NCI-H2196 (cell line): ENCODE results near the gene WDHD1.
A peak's percentile ranks its signal among the peaks of the same experiment; 100 is the strongest.
"Not testable (repeated sequence)": the region's sequence is repeated elsewhere in the genome, so short reads cannot be mapped to it uniquely, and the experiment has no call there.

Experiments used
- DNase-seq: peaks from one replicate; lab custom pipeline; 2025; ENCODE audit not compliant: unreplicated experiment; lab: John Stamatoyannopoulos, UW

WDHD1 gene

DNA sequence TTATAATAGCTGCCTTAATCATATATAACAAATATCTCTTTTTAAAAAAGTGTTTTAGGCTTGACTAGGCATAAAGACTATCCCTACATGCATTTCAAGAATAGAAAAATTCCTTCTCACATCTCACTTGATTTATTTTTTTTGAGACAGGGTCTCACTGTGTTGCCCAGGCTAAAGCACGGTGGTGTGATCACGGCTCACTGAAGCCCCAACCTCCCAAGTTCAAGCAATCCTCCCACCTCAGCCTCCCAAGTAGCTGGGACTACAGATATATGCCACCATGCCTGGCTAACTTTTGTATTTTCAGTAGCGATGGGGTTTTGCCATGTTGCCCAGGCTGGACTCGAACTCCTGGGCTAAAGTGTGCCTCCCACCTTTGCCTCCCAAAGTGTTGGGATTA, 59.4 kb downstream of the WDHD1 start:
- DNase-seq = no peak

DNA sequence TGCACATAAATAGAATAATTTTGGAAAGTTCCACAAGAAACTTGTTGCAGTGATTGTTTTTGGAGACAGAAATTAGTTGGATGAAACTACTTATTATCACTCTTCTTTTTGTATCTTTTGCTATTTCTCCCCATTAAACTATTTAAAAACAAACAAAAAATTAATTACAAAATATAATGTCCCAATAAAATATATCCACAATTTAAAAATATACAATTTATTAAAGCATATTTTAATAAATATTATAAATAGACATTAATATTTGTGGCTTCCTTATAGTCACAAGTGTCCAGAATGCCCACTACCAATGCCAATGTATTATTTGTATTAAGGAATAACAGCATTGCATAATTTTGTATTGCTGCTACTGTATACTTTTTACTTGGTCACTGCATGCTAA, 71.8 kb downstream of the WDHD1 start:
- no peak for DNase-seq

GRCh38 chr14:54953609-54954008, 73.3 kb downstream of the WDHD1 start:
- DNase-seq = not testable (repeated sequence)

DNA sequence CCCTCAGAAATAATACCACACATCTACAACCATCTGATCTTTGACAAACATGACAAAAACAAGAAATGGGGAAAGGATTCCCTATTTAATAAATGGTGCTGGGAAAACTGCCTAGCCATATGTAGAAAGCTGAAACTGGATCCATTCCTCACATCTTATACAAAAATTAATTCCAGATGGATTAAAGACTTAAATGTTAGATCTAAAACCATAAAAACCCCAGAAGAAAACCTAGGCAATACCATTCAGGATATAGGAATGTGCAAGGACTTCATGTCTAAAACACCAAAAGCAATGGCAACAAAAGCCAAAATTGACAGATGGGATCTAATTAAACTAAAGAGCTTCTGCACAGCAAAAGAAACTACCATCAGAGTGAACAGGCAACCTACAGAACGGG, 74.1 kb downstream of the WDHD1 start:
- DNase-seq = not testable (repeated sequence)

DNA sequence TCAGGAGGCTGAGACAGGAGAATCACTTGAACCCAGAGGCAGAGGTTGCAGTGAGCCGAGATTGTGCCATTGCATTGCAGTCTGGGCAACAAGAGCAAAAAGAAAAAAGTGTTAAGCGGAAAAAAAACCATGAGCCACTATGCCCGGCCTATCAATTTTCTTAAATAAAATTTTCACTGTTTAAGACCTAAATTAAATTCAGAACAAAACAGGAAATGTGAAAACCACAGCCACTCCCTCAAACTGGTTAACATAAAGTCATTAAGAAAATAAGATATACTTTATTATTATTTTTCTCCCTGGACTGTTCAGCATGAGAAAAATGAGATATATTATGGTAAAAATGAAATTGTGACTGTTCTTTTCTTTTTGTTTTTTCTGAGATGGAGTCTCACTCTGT, 79.7 kb downstream of the WDHD1 start:
- no peak for DNase-seq

- DNase-seq = no peak
These were observed 80.4 kb downstream of the WDHD1 start for GRCh38 chr14:54946500-54946899.

- DNase-seq = no peak
These were observed 82.0 kb downstream of the WDHD1 start for GRCh38 chr14:54944737-54945391.

- DNase-seq = no peak
These were observed 84.0 kb downstream of the WDHD1 start for GRCh38 chr14:54942913-54943312.

- no peak for DNase-seq
These were observed 90.1 kb downstream of the WDHD1 start for GRCh38 chr14:54936816-54937215.

- no peak for DNase-seq
These were observed 90.9 kb downstream of the WDHD1 start for GRCh38 chr14:54935958-54936357.

DNA sequence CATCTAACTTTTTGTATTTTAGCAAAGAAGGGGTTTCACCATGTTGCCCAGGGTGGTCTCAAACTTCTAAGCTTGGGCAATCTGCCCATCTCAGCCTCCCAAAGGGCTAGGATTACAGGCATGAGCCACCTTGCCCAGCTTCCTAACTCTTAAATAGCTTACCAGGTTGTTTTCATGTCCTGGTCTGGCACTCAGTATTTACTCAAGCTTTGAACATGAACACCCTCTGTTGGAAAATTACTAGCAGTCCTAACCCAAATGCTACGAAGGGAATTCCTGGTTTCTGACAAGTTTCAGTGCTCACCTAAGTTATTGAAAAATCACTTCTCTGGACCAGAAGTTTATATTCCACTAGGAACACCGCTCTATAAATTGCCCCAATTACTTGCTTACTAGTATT, 91.8 kb downstream of the WDHD1 start:
- no peak for DNase-seq

GRCh38 chr14:54933006-54933405, 93.9 kb downstream of the WDHD1 start:
- DNase-seq = no peak

DNA sequence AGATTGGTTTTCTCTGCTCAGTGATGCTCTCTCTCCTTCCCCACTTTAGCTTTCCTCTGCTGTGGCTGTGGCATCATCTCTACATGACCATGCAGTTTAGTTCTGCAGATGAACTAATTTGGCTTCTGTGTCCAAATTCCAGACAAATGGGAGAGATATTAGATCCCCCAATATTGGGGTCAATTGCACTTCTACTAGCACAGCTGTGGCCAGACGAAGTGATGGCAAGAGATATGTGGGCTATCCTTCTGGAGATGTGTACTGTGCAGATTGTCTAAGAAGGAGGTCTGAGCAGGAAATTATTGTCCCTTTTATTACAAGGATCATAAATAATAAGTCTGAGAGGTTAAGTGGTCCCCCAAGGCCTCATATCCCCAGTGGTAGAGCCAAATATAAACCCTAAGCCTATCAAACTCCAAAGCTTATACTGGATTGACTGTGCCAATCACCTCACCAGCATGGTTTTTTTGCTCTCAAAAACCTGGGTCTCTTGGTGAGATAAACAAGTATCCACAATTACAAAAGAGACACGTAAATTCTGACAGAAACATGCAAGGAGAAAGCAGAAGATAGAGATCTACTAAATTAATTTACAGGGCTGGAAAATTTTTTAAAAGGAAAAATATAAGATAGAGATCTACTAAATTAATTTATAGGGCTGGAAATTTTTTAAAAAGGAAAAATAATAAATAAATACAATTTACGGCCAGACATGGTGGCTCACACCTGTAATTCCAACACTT, 95.1 kb downstream of the WDHD1 start:
- no peak for DNase-seq

- no peak for DNase-seq
These were observed 95.8 kb downstream of the WDHD1 start for GRCh38 chr14:54931101-54931500.

DNA sequence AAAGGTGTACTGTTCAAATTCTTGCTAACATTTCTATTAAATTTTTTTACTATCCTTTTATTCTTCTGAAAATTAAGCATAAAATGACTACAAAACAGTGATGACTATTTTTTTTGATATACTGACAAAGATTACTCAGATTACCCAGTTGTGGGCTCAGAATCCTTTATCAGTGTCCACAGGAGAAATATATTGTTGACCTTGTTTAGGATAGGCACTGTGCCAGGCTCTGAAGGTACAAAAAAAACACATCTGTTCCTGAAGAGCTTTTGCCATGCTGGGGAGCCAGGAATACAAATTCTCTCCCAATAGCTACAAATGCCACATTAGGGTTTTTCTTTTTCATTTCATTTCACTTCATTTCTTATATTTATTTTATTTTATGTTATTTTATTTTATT, 97.3 kb downstream of the WDHD1 start:
- peak; percentile 43 for DNase-seq

- no peak for DNase-seq
These were observed 98.7 kb downstream of the WDHD1 start for GRCh38 chr14:54928216-54928615.

DNA sequence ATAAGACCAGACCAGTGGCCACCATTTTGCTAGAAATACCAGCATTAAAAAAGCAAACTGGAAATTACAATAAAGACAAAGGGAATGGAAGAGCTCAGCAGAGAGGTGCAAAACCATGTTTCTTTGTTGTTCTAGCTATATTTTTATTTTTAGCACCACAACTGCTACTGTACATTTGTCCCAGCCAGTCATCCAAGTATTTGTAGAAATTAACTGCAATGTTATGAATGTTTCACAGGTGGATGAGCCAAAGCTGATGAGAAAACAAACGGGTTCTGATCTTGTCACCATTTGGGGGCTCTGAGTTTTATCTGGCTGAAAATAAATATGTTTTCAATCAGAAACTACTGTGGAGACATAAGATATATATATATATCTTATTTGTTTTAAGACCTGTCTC, 99.3 kb downstream of the WDHD1 start:
- DNase-seq = no peak

DNA sequence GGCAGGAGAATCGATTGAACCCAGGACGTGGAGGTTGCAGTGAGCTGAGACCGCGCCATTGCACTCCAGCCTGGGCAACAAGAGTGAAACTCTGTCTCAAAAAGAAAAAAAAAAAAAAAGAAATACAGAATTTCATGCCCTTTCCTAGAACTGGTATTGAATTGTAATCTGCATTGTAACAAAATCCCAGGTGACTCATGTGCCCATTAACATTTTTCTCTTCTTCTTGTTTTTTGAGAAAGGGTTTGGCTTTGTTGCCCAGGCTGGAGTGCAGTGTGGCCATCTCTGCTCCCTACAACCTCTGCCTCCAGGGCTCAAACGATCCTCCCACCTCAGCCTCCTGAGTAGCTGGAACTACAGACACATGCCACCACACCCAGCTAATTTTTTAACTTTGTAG, 100.3 kb downstream of the WDHD1 start:
- not testable (repeated sequence) for DNase-seq

GRCh38 chr14:54922598-54922997, 104.3 kb downstream of the WDHD1 start:
- DNase-seq = no peak

GRCh38 chr14:54920052-54920451, 106.8 kb downstream of the WDHD1 start:
- DNase-seq = no peak

DNA sequence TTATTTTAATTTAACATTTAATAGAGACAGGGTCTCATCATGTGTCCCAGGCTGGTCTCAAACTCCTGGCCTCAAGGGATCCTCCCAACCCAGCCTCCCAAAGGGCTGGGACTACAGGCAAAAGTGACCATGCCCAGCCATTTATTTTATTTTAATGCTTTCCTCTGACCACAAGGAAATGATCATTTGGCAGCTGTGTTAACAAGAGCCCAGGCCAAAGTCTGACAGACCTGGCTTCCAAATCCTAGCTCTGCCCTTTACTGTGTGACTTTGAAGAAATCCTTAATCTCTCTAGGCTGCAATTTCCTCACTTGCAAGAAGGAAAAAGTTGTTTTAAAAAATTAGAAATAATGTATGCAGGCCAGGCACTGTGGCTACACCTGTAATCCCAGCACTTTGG, 107.6 kb downstream of the WDHD1 start:
- no peak for DNase-seq

DNA sequence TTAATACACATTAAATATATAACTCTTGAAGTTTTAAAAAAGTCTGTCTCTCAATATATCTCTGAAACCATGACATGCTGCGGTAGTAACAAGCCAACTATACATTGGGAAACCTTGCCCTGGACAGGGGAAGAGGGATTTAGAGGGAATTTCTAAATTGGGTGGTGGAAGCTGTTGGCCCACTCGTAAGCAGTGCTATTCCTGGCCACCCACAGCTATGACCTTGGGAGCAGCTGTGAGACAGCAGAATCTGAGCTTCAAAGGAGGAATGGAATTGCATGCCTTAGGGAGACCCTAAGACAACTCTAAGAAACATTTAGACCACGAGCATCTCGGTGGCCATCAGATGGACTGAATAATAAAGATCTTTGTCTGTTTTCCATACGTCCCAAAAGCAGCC, 108.5 kb downstream of the WDHD1 start:
- no peak for DNase-seq

DNA sequence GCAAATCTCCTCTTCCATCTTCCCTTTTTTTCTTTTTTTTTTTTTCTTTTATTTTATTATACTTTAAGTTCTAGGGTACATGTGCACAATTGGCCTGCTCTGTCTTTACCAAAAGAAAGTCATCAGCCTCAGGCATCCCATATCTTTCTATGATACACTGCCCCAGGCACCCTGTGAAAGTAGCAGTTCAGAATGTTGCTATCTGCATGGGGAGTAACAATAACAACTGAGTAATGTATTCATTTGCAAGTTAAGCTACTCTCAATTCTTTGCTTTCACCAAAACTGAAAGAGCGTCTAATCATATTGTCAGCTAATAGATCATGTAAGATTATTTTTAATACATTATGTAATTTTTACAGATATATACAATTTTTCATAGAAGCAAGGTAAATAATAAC, 110.8 kb downstream of the WDHD1 start:
- DNase-seq = no peak
